Skeletal muscle satellite cell (primary cell): Measurements from ENCODE around the gene PALM3.
"Not testable (repeated sequence)": the region's sequence is repeated elsewhere in the genome, so short reads cannot be mapped to it uniquely, and the experiment has no call there.

Experiments
- H3K27me3 ChIP-seq: 2 replicates; pipeline ENCODE4 v1.7.0; 2013; ENCODE audit warnings: low read length; ENCODE audit not compliant: control insufficient read depth, insufficient read depth
- H3K36me3 ChIP-seq: 2 replicates; pipeline ENCODE4 v1.7.0; 2013; ENCODE audit warnings: mild to moderate bottlenecking, control low read depth, low read length; ENCODE audit not compliant: insufficient read depth
- H3K4me1 ChIP-seq: 2 replicates; pipeline ENCODE4 v1.7.0; 2013; ENCODE audit warnings: low read length; ENCODE audit not compliant: control insufficient read depth, insufficient read depth
- H3K4me2 ChIP-seq: 2 replicates; pipeline ENCODE4 v1.7.0; 2013; ENCODE audit warnings: mild to moderate bottlenecking, low read length
- H3K4me3 ChIP-seq: 2 replicates; pipeline ENCODE4 v1.7.0; 2013; ENCODE audit warnings: low read length
- H3K9ac ChIP-seq: 2 replicates; pipeline ENCODE4 v1.7.0; 2013; ENCODE audit warnings: mild to moderate bottlenecking, low read depth, low read length, moderate library complexity
- H3K9me3 ChIP-seq: replicated peaks from 2 replicates; pipeline ENCODE4 v1.7.0; 2013; ENCODE audit warnings: mild to moderate bottlenecking, control low read depth, low read length

Gene PALM3

DNA sequence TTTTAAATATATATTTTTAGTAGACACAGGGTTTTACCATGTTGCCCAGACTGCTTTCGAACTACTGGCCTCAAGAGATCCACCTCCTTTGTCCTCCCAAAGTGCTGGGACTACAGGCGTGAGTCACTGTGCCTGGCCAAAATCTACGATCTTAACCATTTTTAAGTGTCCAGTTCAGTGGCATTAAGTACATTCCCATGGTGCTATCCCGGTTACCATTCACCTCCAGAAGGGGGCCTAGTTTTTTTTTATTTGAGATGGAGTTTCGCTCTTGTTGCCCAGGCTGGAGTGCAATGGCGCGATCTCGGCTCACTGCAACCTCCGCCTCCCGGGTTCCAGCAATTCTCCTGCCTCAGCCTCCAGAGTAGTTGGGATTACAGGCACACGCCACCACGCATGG is 26.7 kb downstream of the PALM3 start:
- not testable (repeated sequence) for H3K4me1 ChIP-seq, H3K9me3 ChIP-seq, H3K4me3 ChIP-seq, H3K4me2 ChIP-seq, H3K9ac ChIP-seq, H3K36me3 ChIP-seq
- H3K27me3 ChIP-seq = peaks cover 12% of the 10 kb centered on the region

DNA sequence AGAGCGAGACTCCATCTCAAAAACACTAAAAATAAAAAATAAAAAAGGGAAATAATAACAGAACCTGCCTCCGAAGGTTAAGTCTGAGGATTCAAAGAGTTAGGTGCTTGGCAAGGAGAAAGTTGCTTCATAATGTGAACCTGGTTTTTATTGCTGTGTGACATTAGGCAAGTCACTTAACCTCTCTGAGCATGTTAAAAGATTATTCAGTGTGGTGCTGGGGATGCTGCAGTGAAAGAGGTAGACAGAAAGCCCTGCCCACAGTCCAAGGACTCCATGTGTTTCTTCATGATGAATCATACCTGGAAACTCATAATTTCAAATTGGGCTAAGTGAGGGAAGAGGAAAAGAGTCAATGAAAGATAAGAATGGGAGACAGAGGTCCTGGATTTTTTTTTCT is 27.9 kb downstream of the PALM3 start:
- H3K9ac ChIP-seq = no peak overlapping the region
- no peak overlapping the region for H3K4me2 ChIP-seq
- H3K4me3 ChIP-seq = no peak overlapping the region
- H3K27me3 ChIP-seq = peaks cover 14% of the 10 kb centered on the region
- H3K9me3 ChIP-seq = no peaks in the 10 kb centered on the region
- peaks cover 5% of the 10 kb centered on the region for H3K4me1 ChIP-seq
- no peaks in the 10 kb centered on the region for H3K36me3 ChIP-seq

DNA sequence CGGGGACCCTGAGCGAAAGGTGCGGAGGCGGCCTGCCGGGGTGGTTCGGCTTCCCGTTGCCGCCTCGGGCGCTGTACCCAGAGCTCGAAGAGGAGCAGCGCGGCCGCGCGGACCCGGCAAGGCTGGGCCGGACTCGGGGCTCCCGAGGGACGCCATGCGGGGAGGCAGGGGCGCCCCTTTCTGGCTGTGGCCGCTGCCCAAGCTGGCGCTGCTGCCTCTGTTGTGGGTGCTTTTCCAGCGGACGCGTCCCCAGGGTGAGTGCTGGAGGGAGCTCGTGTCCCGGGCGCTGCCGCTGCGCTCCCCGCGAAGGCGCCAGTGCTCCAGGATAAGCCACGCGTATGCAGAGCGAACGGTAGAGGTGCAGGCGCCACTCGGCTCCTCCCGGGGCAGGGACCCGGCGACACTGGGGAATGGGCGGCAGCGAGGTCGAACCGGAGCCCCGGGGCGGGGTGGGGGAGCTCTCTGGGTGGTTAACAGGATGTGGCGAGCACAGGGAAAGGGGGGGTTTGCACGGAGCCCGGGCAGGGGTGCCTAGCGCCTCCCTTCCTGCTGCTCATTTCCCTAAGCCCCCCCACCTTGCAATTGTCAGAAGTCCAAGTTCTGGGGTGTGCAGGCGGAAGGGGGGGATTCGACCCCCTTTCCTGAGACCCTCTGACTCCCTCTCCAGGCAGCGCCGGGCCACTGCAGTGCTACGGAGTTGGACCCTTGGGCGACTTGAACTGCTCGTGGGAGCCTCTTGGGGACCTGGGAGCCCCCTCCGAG is 30.0 kb downstream of the PALM3 start, which contains the start of gene IL27RA:
IL27RA (plus strand) TSS at position 44 of the 762 bp plus-strand sequence; CDS start at position 155, 111 bp downstream.
- Histone ChIP-seq H3K36me3 (no peaks in the 10 kb centered on the region), H3K4me1 (peaks cover 5% of the 10 kb centered on the region), H3K4me3 (peak within 1 kb of the TSS; percentile 73), H3K4me2 (peak within 1 kb of the TSS; percentile 96), H3K9me3 (no peaks in the 10 kb centered on the region), H3K27me3 (peaks cover 27% of the 10 kb centered on the region), H3K9ac (peak within 1 kb of the TSS; percentile 68)

- Histone ChIP-seq H3K4me1 (peaks cover 5% of the 10 kb centered on the region), H3K9me3 (no peaks in the 10 kb centered on the region), H3K36me3 (no peaks in the 10 kb centered on the region), H3K4me2 (peak overlapping the region; percentile 96), H3K27me3 (peaks cover 27% of the 10 kb centered on the region), H3K4me3 (peak overlapping the region; percentile 73), H3K9ac (peak overlapping the region; percentile 68)
Observed at GRCh38 chr19:14030997-14031718, 30.7 kb downstream of the PALM3 start.

GRCh38 chr19:14028901-14029300 is 33.0 kb downstream of the PALM3 start:
- peaks cover 5% of the 10 kb centered on the region for H3K4me1 ChIP-seq
- H3K36me3 ChIP-seq = no peaks in the 10 kb centered on the region
- H3K4me2 ChIP-seq = no peak overlapping the region
- no peak overlapping the region for H3K9ac ChIP-seq
- H3K9me3 ChIP-seq = no peaks in the 10 kb centered on the region
- no peak overlapping the region for H3K4me3 ChIP-seq
- peaks cover 27% of the 10 kb centered on the region for H3K27me3 ChIP-seq

- Histone ChIP-seq H3K4me2 (no peak within 1 kb of the TSS), H3K9ac (no peak within 1 kb of the TSS), H3K27me3 (peaks cover 27% of the 10 kb centered on the region), H3K4me1 (peaks cover 9% of the 10 kb centered on the region), H3K36me3 (no peaks in the 10 kb centered on the region), H3K9me3 (no peaks in the 10 kb centered on the region), H3K4me3 (no peak within 1 kb of the TSS)
Observed at GRCh38 chr19:14027856-14028450, 33.9 kb downstream of the PALM3 start, which contains the start of gene RLN3. Gene RLN3, plus strand, starts transcription at chr19:14028148. Its CDS starts 57 bp downstream, at chr19:14028205.

GRCh38 chr19:14026652-14027192 is 35.2 kb downstream of the PALM3 start:
- H3K4me2 ChIP-seq, H3K9ac ChIP-seq, H3K4me3 ChIP-seq, H3K9me3 ChIP-seq, H3K4me1 ChIP-seq, H3K36me3 ChIP-seq: not testable (repeated sequence)
- H3K27me3 ChIP-seq = peaks cover 27% of the 10 kb centered on the region

GRCh38 chr19:14023404-14024235 is 38.3 kb downstream of the PALM3 start:
- H3K4me2 ChIP-seq = no peak overlapping the region
- no peaks in the 10 kb centered on the region for H3K36me3 ChIP-seq
- no peak overlapping the region for H3K4me3 ChIP-seq
- H3K9me3 ChIP-seq = no peaks in the 10 kb centered on the region
- H3K4me1 ChIP-seq = peaks cover 3% of the 10 kb centered on the region
- no peak overlapping the region for H3K9ac ChIP-seq
- H3K27me3 ChIP-seq = peaks cover 10% of the 10 kb centered on the region

DNA sequence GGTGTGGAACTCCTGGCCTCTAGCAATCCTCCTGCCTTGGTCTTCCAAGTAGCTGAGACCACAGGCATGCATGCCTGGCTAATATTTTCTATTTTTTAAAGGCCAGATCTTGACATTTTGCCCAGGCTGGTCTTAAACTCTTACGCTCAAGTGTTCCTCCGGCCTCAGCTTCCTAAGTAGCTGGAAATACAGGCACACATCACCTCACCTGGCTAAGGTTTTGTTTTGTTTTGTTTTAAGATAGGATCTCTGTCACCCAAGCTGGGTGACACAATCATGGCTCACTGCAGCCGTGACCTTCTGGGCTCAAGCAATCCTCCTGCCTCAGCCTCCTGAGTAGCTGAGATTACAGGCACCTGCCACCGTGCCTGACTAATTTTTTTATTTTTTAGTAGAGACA is 39.4 kb downstream of the PALM3 start:
- no peaks in the 10 kb centered on the region for H3K9me3 ChIP-seq
- H3K4me3 ChIP-seq = no peak overlapping the region
- H3K36me3 ChIP-seq = no peaks in the 10 kb centered on the region
- peaks cover 3% of the 10 kb centered on the region for H3K4me1 ChIP-seq
- no peak overlapping the region for H3K9ac ChIP-seq
- H3K27me3 ChIP-seq = no peaks in the 10 kb centered on the region
- no peak overlapping the region for H3K4me2 ChIP-seq

DNA sequence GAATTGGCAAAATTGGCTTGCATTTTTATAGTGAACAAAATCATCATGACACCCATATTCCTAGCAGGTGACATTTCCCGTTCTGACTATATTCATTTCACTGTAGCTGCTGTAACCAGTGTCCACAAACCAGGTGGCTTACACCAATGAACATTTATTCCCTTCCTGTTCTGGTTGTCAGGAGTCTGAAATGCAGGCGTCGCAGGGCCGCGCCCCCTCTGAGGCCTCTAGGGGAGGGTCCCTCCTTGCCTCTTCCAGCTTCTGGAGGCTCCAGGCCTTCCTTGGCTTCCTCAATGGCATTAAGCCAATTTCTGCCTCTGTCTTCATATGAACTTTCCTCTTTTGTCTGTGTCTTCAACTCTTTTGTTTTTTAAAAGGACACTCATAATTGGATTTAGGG is 40.4 kb downstream of the PALM3 start:
- no peak overlapping the region for H3K9ac ChIP-seq
- no peaks in the 10 kb centered on the region for H3K9me3 ChIP-seq
- no peaks in the 10 kb centered on the region for H3K27me3 ChIP-seq
- peaks cover 3% of the 10 kb centered on the region for H3K4me1 ChIP-seq
- no peak overlapping the region for H3K4me3 ChIP-seq
- H3K4me2 ChIP-seq = no peak overlapping the region
- no peaks in the 10 kb centered on the region for H3K36me3 ChIP-seq

DNA sequence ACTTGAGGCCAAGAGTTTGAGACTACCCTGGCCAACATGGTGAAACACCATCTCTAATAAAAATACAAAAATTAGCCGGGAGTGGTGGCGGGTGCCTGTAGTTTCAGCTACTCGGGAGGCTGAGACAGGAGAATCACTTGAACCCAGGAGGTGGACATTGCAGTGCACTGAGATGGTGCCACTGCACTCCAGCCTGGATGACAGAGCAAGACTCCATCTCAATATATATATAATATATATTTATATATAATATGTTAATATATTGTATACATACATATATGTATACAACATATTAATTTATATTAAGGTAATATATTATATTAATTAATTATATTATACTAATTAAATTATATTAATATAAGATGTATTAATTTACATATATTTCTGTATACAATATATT is 42.1 kb downstream of the PALM3 start:
- H3K36me3 ChIP-seq, H3K4me2 ChIP-seq, H3K4me3 ChIP-seq, H3K4me1 ChIP-seq, H3K27me3 ChIP-seq, H3K9me3 ChIP-seq, H3K9ac ChIP-seq: not testable (repeated sequence)
